Measurements from ENCODE around the gene JCAD. TPM values are rescaled to one million over a fixed set of nuclear protein-coding genes. Genes with fewer than 3 reads are reported as not detected.

JCAD gene
- total and polyA plus RNA-seq, 2 of the 8 experiments (the other 6 are each of a cell fraction or from before 2014, with no cell fraction given), result 0.56 to 5.2 TPM

DNA sequence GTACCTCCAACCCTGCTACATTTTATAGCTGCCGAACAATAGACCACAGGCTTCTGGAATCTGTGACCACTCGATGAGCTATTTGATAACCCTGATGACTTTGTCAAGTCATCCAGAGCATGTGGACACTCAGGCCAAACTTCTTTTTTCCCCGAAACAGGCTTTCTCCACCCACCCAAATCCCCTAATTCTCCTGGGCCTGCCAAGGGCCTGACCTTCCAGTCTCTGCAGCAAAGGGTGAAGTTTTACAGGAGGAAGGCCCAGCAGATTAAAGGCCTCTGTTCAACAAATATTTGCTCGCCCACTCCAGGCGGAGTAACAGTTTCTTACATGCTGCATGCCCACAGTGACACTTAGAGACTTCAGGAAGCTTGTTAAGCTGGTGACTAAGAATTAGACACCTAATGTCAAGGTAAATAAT, 2.0 kb downstream of the JCAD start:
- no peak overlapping the region for H3K27ac ChIP-seq (ENCODE audit: low read depth, low read length)
- H3K18ac ChIP-seq (ENCODE audit: extremely low read depth, low read length), result no peak overlapping the region
- H2AK5ac ChIP-seq (ENCODE audit: low read depth, low read length), result no peak overlapping the region
- no peak overlapping the region for H3K14ac ChIP-seq (ENCODE audit: insufficient read length)
- peaks cover 5 to 29% (median 20%) of the 10 kb centered on the region in 4 experiments for H3K27me3 ChIP-seq (replicated peaks in 1 of 4; ENCODE audit: control insufficient read depth in 3 of 4, extremely low read depth in 1 of 4, insufficient read depth in 3 of 4, low read length in 3 of 4)
- ChIA-PET POLR2A (ENCODE audit: partially characterized antibody) (no interaction called here), CTCF (ENCODE audit: partially characterized antibody) (interaction anchor here (1.0 kb wide), 1 partner anchor 7 kb away, joined by 3 read pairs; no protein-coding TSS in a partner anchor)
- no peak overlapping the region for H3K9ac ChIP-seq (replicated peaks in 1 of 4; ENCODE audit: extremely low read depth in 1 of 4, low read depth in 3 of 4, low read length in 3 of 4)
- no peak overlapping the region for H3K4ac ChIP-seq (replicated peaks; ENCODE audit: insufficient read length, low read depth, low read length)
- H3K9me3 ChIP-seq (ENCODE audit: insufficient read depth in 2 of 2, low read depth in 1 of 2, low read length in 1 of 2), result no peaks in the 10 kb centered on the region
- H3K4me1 ChIP-seq (replicated peaks in 1 of 4; ENCODE audit: control insufficient read depth in 3 of 4, insufficient read depth in 4 of 4, low read length in 3 of 4), result peaks cover 4 to 15% (median 13%) of the 10 kb centered on the region in 4 experiments; a peak in 6 of 7 replicates
- no peak overlapping the region for H4K5ac ChIP-seq (ENCODE audit: insufficient read length, low read depth, low read length)
- H2BK120ac ChIP-seq (replicated peaks; ENCODE audit: low read depth, low read length), result no peak overlapping the region
- no peak overlapping the region for H4K8ac ChIP-seq (ENCODE audit: extremely low read depth, insufficient read depth, low read length)
- H2BK5ac ChIP-seq (ENCODE audit: low read depth, low read length), result no peak overlapping the region
- peaks cover 0 to 4% of the 10 kb centered on the region in 2 experiments for H4K20me1 ChIP-seq (replicated peaks in 1 of 2; ENCODE audit: control insufficient read depth in 1 of 2, insufficient read depth in 2 of 2, low read length in 2 of 2)
- no peak for DNase-seq (ENCODE audit: low read depth in 1 of 2, low spot score in 2 of 2)
- H4K91ac ChIP-seq (replicated peaks; ENCODE audit: insufficient read length, low read length), result no peak overlapping the region
- no peak overlapping the region for H3K4me3 ChIP-seq (ENCODE audit: extremely low read depth in 1 of 4, insufficient read depth in 2 of 4, low read depth in 3 of 4, low read length in 4 of 4)
- H3K79me2 ChIP-seq (ENCODE audit: control insufficient read depth in 1 of 2, insufficient read depth in 2 of 2, low read length in 2 of 2), result no peaks in the 10 kb centered on the region
- H3K79me1 ChIP-seq (ENCODE audit: low read depth, low read length), result no peaks in the 10 kb centered on the region
- no peak overlapping the region for H2BK20ac ChIP-seq (ENCODE audit: low read length)
- H3K23ac ChIP-seq (ENCODE audit: insufficient read length), result no peak overlapping the region
- FAIRE-seq, result no peak
- WGBS, 2 experiments (ENCODE audit: extremely low coverage in 1 of 2, insufficient coverage in 1 of 2, insufficient read length in 1 of 2, insufficient replicate concordance in 2 of 2, low coverage in 1 of 2, low lambda C conversion rate in 2 of 2, missing lambda C conversion rate in 1 of 2), result 85% methylated on average over 5 of the region's 5 CpGs; no CpG with 5 or more reads in 1 of the 2 experiments
- no peak overlapping the region; a peak in 1 of 4 replicates for H3K4me2 ChIP-seq (ENCODE audit: insufficient read depth in 1 of 2, low read depth in 2 of 2, low read length in 2 of 2)
- no peak overlapping the region for H2BK15ac ChIP-seq (ENCODE audit: low read length)
- H3K36me3 ChIP-seq (ENCODE audit: control insufficient read depth in 2 of 4, insufficient read depth in 4 of 4, low read length in 3 of 4), result 0 out of 8 replicates have a peak, but pooled peaks cover 0 to 3% (median 0%) of the 10 kb centered on the region in 4 experiments
- peaks cover 15% of the 10 kb centered on the region for H3K23me2 ChIP-seq (ENCODE audit: low read depth, low read length)
- H2AFZ ChIP-seq (ENCODE audit: low read length), result no peak overlapping the region
- no peak overlapping the region for H2BK12ac ChIP-seq (ENCODE audit: low read depth, low read length)
- H3K56ac ChIP-seq (replicated peaks; ENCODE audit: insufficient read length, low read depth, low read length), result no peak overlapping the region
- TF ChIP-seq SRF (IDR thresholded peaks at IDR 0.05; ENCODE audit: low read depth, low read length), result no peak
- no peak for TF ChIP-seq JUND (IDR thresholded peaks at IDR 0.05; ENCODE audit: low read length)
- no peak for TF ChIP-seq CTBP2 (IDR thresholded peaks at IDR 0.05; ENCODE audit: borderline replicate concordance, insufficient read depth, insufficient read length, low read length)
- TF ChIP-seq TAF1 (IDR thresholded peaks at IDR 0.05; ENCODE audit: low read depth, low read length), result no peak
- no peak for TF ChIP-seq SAP30 (IDR thresholded peaks at IDR 0.05; ENCODE audit: insufficient read depth, insufficient replicate concordance, low read length)
- no peak for TF ChIP-seq RXRA (IDR thresholded peaks at IDR 0.05; ENCODE audit: insufficient read depth, low read depth, low read length)
- TF ChIP-seq NANOG (IDR thresholded peaks at IDR 0.05; ENCODE audit: insufficient read depth, low read depth, low read length, poor library complexity, severe bottlenecking), result no peak
- no peak for TF ChIP-seq SIRT6 (IDR thresholded peaks at IDR 0.05; ENCODE audit: low read length)
- TF ChIP-seq SP1 (IDR thresholded peaks at IDR 0.05; ENCODE audit: low read depth, low read length), result no peak
- TF ChIP-seq HDAC6 (IDR thresholded peaks at IDR 0.05; ENCODE audit: low read depth, low read length), result no peak
- TF ChIP-seq POLR2A (IDR thresholded peaks at IDR 0.05; ENCODE audit: control extremely low read depth in 1 of 2, low read depth in 2 of 2, low read length in 2 of 2), result no peak
- TF ChIP-seq RNF2 (IDR thresholded peaks at IDR 0.05; ENCODE audit: borderline replicate concordance, low read depth, low read length, missing control alignments, poor library complexity, severe bottlenecking), result no peak
- TF ChIP-seq YY1 (IDR thresholded peaks at IDR 0.05; ENCODE audit: low read depth, low read length), result no peak
- TF ChIP-seq CREB1 (IDR thresholded peaks at IDR 0.05), result no peak
- no peak for TF ChIP-seq TBP (IDR thresholded peaks at IDR 0.05; ENCODE audit: low read depth, low read length)
